Measurements from ENCODE around the gene TPH1. TPM values are rescaled to one million over a fixed set of nuclear protein-coding genes. Genes with fewer than 3 reads are reported as not detected.

The TPH1 gene
- polyA plus RNA-seq, 3 donors = 0.15 TPM; not detected in 2

DNA sequence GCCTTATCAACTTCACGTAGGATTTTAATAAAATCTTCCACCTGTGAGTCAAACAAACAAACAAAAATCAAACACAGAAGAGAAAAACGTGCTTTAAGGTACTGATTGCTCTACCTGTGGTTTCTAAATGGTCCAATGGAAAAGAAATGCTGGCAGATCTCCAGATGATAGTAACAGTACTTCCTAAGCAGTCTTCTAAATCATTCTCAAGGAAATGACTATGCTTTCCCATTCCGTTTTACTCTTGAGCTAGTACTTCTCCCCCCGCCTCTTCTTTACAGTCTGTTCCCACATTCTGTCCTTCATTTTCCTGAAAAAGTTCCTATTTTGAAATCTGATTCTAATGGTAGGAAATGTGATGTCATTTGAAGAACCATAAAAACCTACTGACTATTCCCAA is 34.4 kb upstream of the TPH1 start:
- Histone ChIP-seq H3K9me3 (replicated peaks in 1 of 2; ENCODE audit: control insufficient read depth in 1 of 2, insufficient read depth in 1 of 2, low read length in 2 of 2) (no peaks in the 10 kb centered on the region), H3K4me2 (replicated peaks; ENCODE audit: extremely low read depth, low read length, poor library complexity, severe bottlenecking) (no peak overlapping the region), H3K9ac (ENCODE audit: insufficient read depth, low read length, poor library complexity, severe bottlenecking) (no peak overlapping the region), H3K36me3 (replicated peaks in 1 of 2; ENCODE audit: control insufficient read depth in 1 of 2, insufficient read depth in 2 of 2, low read length in 2 of 2) (peaks cover 33 to 59% of the 10 kb centered on the region in 2 donors), H3K27ac (ENCODE audit: low read depth in 1 of 2, low read length in 2 of 2) (no peak overlapping the region), H3K4me3 (replicated peaks in 1 of 3; ENCODE audit: low read depth in 2 of 3, low read length in 3 of 3) (no peak overlapping the region), H4K20me1 (ENCODE audit: insufficient read depth, low read length) (no peaks in the 10 kb centered on the region), H3K79me2 (ENCODE audit: insufficient read depth, low read length) (no peaks in the 10 kb centered on the region), H2AFZ (ENCODE audit: insufficient read depth, low read depth, low read length, poor library complexity, severe bottlenecking) (no peak overlapping the region), H3K4me1 (ENCODE audit: control insufficient read depth in 1 of 2, insufficient read depth in 2 of 2, low read length in 2 of 2) (no peaks in the 10 kb centered on the region), H3K27me3 (ENCODE audit: control insufficient read depth in 2 of 2, insufficient read depth in 2 of 2, low read length in 2 of 2) (no peaks in the 10 kb centered on the region)
- Mint-ChIP-seq H3K9me3 (no peaks in the 10 kb centered on the region), H3K4me1 (peaks cover 6% of the 10 kb centered on the region), H3K27ac (no peak overlapping the region), H3K36me3 (peaks cover 49 to 58% of the 10 kb centered on the region in 2 donors), H3K4me3 (no peak overlapping the region), H3K27me3 (ENCODE audit: low read depth in 3 of 3) (no peaks in the 10 kb centered on the region)
- TF ChIP-seq CTCF (IDR thresholded peaks at IDR 0.05) = no peak
- intact Hi-C loops (cut with micrococcal nuclease) = no loop called here
- DNase-seq = no peak
- 0% methylated on average over 1 of the region's 4 CpGs for WGBS (ENCODE audit: insufficient coverage)

DNA sequence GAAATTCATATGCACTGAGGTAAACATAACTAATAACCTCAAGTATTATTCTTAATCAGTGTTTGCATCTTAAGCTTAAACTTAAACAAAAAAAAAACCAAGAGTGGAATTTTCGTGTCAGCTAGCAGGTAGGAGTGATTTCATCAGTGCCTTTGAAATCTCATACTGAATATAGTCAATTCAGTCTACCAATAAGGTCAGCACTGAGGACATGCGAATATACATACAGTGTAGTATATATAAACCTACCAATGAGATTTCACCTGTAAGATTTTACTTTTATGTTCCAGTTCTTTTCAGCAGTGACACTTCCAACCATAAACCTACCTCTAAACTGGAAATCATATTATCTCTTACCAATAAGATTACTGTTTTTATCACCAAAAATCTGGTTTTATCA is 32.8 kb upstream of the TPH1 start:
- Histone ChIP-seq H3K79me2 (ENCODE audit: insufficient read depth, low read length) (no peaks in the 10 kb centered on the region), H3K4me3 (replicated peaks in 1 of 3; ENCODE audit: low read depth in 2 of 3, low read length in 3 of 3) (no peak overlapping the region), H3K9ac (ENCODE audit: insufficient read depth, low read length, poor library complexity, severe bottlenecking) (no peak overlapping the region), H3K4me1 (ENCODE audit: control insufficient read depth in 1 of 2, insufficient read depth in 2 of 2, low read length in 2 of 2) (no peaks in the 10 kb centered on the region), H3K27ac (ENCODE audit: low read depth in 1 of 2, low read length in 2 of 2) (no peak overlapping the region), H3K9me3 (replicated peaks in 1 of 2; ENCODE audit: control insufficient read depth in 1 of 2, insufficient read depth in 1 of 2, low read length in 2 of 2) (no peaks in the 10 kb centered on the region), H2AFZ (ENCODE audit: insufficient read depth, low read depth, low read length, poor library complexity, severe bottlenecking) (no peak overlapping the region), H3K36me3 (replicated peaks in 1 of 2; ENCODE audit: control insufficient read depth in 1 of 2, insufficient read depth in 2 of 2, low read length in 2 of 2) (peaks cover 26 to 45% of the 10 kb centered on the region in 2 donors), H3K4me2 (replicated peaks; ENCODE audit: extremely low read depth, low read length, poor library complexity, severe bottlenecking) (no peak overlapping the region), H3K27me3 (ENCODE audit: control insufficient read depth in 2 of 2, insufficient read depth in 2 of 2, low read length in 2 of 2) (no peaks in the 10 kb centered on the region), H4K20me1 (ENCODE audit: insufficient read depth, low read length) (no peaks in the 10 kb centered on the region)
- Mint-ChIP-seq H3K27me3 (ENCODE audit: low read depth in 3 of 3) (no peaks in the 10 kb centered on the region), H3K4me1 (peaks cover 6% of the 10 kb centered on the region), H3K27ac (peak overlapping the region in 1 of 7 donors; percentile 25), H3K4me3 (no peak overlapping the region), H3K36me3 (peaks cover 38 to 47% of the 10 kb centered on the region in 2 donors), H3K9me3 (no peaks in the 10 kb centered on the region)
- no CpG with 5 or more reads among the region's 2 CpGs for WGBS (ENCODE audit: insufficient coverage)
- no peak for DNase-seq
- no peak for TF ChIP-seq CTCF (IDR thresholded peaks at IDR 0.05)
- intact Hi-C loops (cut with micrococcal nuclease) = no loop called here

Measured in CD14-positive monocyte (primary cell).